A549 (cell line): ENCODE measurements around the gene TXNRD2.

ENCODE experiments used
- CHD2 ChIP-seq: fragments of 150-350 bp; IDR thresholded peaks from 2 replicates; pipeline ENCODE4 v1.6.1; 2014; ENCODE audit warnings: low read length; ENCODE audit not compliant: partially characterized antibody
- CHD4 ChIP-seq: fragments of 200-600 bp; sonication (generic); IDR thresholded peaks from 2 replicates; pipeline ENCODE4 v1.6.1; 2016; ENCODE audit warnings: antibody characterized with exemption, mild to moderate bottlenecking, borderline replicate concordance
- EHF ChIP-seq: fragments of 250-450 bp; sonication (Bioruptor Pico); IDR thresholded peaks from 2 replicates; pipeline ENCODE4 v1.5.0; 2020; ENCODE audit warnings: mild to moderate bottlenecking
- HDAC2 ChIP-seq: fragments of 200-600 bp; sonication (generic); IDR thresholded peaks from 2 replicates; pipeline ENCODE4 v1.6.1; 2016
- JUNB ChIP-seq: fragments of >200 bp; sonication (Bioruptor Twin); formaldehyde crosslinking; IDR thresholded peaks from 2 replicates; pipeline ENCODE4 v1.6.1; 2016
- KDM5A ChIP-seq: fragments of 200-600 bp; sonication (generic); IDR thresholded peaks from 2 replicates; pipeline ENCODE4 v1.6.1; 2016; ENCODE audit warnings: antibody characterized with exemption, mild to moderate bottlenecking
- POLR2A ChIP-seq: IDR thresholded peaks from 2 replicates; pipeline ENCODE4 v1.6.1; 2012; ENCODE audit warnings: mild to moderate bottlenecking, low read length
- RAD21 ChIP-seq, 2 experiments: fragments of >200 bp in 1 of 2; sonication (Bioruptor Twin) in 1 of 2; formaldehyde crosslinking in 1 of 2; IDR thresholded peaks in 1 of 2; conservative IDR thresholded peaks in 1 of 2; 2 replicates in 1 of 2; 3 replicates in 1 of 2; pipeline ENCODE4 v1.6.1; 2012 to 2018; ENCODE audit warnings: inconsistent platforms in 1 of 2
- SMC3 ChIP-seq: fragments of >200 bp; sonication (Bioruptor Twin); formaldehyde crosslinking; IDR thresholded peaks from 3 replicates; pipeline ENCODE4 v1.6.1; 2018; ENCODE audit warnings: inconsistent platforms
- ZFP36 ChIP-seq: fragments of 450-650 bp; IDR thresholded peaks from 2 replicates; pipeline ENCODE4 v1.6.1; 2014; ENCODE audit warnings: borderline replicate concordance; ENCODE audit not compliant: partially characterized antibody
- TF ChIP-seq, protein P1 (sequence below): fragments of >200 bp; sonication (Bioruptor Twin); formaldehyde crosslinking; IDR thresholded peaks from 3 replicates; pipeline ENCODE4 v1.5.1; 2016
- TF ChIP-seq, protein P2 (sequence below): fragments of 450-650 bp; IDR thresholded peaks from 2 replicates; pipeline ENCODE4 v1.6.1; 2014; ENCODE audit warnings: antibody characterized with exemption
- TF ChIP-seq, protein P3 (sequence below): IDR thresholded peaks from 2 replicates; pipeline ENCODE4 v1.6.1; 2012
- TF ChIP-seq, protein P4 (sequence below): fragments of 200-600 bp; sonication (generic); IDR thresholded peaks from 2 replicates; pipeline ENCODE4 v1.6.1; 2016; ENCODE audit warnings: antibody characterized with exemption, mild to moderate bottlenecking, moderate library complexity

DNA sequence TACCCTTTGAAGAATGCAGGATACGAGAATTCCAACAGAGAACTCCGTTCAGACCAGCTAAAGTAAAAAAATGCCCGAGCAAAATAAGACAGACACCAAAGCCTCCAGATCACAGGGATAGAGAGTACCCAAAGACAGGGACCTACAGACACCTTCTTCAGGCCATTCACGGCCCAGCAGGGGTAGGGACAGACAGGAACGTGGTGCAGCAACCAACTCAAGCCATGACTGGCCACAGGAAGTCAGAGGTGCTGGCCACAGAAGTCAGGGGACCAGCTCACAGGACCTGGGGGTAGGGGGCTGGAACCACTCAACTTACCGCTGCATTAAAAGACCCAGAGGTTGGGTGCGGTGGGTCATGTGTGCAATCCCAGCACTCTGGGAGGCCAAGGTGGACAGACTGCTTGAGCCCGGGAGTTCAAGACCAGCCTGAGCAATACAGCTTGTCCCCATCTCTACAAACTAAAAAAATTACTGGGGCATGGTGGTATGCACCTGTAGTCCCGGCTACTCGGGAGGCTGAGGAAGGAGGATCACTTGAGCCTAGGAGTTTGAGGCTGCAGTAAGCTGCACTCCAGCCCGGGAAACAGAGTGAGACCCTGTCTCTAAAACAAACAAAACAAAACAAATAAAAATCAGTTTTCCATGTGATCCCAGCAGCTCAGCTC is 39.9 kb downstream of the TXNRD2 start:
- TF ChIP-seq, protein P1, sequence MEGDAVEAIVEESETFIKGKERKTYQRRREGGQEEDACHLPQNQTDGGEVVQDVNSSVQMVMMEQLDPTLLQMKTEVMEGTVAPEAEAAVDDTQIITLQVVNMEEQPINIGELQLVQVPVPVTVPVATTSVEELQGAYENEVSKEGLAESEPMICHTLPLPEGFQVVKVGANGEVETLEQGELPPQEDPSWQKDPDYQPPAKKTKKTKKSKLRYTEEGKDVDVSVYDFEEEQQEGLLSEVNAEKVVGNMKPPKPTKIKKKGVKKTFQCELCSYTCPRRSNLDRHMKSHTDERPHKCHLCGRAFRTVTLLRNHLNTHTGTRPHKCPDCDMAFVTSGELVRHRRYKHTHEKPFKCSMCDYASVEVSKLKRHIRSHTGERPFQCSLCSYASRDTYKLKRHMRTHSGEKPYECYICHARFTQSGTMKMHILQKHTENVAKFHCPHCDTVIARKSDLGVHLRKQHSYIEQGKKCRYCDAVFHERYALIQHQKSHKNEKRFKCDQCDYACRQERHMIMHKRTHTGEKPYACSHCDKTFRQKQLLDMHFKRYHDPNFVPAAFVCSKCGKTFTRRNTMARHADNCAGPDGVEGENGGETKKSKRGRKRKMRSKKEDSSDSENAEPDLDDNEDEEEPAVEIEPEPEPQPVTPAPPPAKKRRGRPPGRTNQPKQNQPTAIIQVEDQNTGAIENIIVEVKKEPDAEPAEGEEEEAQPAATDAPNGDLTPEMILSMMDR = no peak
- no peak for TF ChIP-seq ZFP36
- TF ChIP-seq EHF (CRISPR knock-in tag) = no peak
- TF ChIP-seq JUNB = no peak
- TF ChIP-seq, protein P2, sequence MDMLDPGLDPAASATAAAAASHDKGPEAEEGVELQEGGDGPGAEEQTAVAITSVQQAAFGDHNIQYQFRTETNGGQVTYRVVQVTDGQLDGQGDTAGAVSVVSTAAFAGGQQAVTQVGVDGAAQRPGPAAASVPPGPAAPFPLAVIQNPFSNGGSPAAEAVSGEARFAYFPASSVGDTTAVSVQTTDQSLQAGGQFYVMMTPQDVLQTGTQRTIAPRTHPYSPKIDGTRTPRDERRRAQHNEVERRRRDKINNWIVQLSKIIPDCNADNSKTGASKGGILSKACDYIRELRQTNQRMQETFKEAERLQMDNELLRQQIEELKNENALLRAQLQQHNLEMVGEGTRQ = no peak
- no peak for TF ChIP-seq CHD2
- TF ChIP-seq, protein P3, sequence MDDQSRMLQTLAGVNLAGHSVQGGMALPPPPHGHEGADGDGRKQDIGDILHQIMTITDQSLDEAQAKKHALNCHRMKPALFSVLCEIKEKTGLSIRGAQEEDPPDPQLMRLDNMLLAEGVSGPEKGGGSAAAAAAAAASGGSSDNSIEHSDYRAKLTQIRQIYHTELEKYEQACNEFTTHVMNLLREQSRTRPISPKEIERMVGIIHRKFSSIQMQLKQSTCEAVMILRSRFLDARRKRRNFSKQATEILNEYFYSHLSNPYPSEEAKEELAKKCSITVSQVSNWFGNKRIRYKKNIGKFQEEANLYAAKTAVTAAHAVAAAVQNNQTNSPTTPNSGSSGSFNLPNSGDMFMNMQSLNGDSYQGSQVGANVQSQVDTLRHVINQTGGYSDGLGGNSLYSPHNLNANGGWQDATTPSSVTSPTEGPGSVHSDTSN = no peak
- no peak for TF ChIP-seq RAD21 (conservative IDR thresholded peaks at IDR 0.05 in 1 of 2, IDR thresholded peaks at IDR 0.05 in 1 of 2)
- TF ChIP-seq POLR2A = no peak
- no peak for TF ChIP-seq KDM5A
- TF ChIP-seq, protein P4, sequence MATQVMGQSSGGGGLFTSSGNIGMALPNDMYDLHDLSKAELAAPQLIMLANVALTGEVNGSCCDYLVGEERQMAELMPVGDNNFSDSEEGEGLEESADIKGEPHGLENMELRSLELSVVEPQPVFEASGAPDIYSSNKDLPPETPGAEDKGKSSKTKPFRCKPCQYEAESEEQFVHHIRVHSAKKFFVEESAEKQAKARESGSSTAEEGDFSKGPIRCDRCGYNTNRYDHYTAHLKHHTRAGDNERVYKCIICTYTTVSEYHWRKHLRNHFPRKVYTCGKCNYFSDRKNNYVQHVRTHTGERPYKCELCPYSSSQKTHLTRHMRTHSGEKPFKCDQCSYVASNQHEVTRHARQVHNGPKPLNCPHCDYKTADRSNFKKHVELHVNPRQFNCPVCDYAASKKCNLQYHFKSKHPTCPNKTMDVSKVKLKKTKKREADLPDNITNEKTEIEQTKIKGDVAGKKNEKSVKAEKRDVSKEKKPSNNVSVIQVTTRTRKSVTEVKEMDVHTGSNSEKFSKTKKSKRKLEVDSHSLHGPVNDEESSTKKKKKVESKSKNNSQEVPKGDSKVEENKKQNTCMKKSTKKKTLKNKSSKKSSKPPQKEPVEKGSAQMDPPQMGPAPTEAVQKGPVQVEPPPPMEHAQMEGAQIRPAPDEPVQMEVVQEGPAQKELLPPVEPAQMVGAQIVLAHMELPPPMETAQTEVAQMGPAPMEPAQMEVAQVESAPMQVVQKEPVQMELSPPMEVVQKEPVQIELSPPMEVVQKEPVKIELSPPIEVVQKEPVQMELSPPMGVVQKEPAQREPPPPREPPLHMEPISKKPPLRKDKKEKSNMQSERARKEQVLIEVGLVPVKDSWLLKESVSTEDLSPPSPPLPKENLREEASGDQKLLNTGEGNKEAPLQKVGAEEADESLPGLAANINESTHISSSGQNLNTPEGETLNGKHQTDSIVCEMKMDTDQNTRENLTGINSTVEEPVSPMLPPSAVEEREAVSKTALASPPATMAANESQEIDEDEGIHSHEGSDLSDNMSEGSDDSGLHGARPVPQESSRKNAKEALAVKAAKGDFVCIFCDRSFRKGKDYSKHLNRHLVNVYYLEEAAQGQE = no peak
- TF ChIP-seq SMC3 = no peak
- no peak for TF ChIP-seq HDAC2
- TF ChIP-seq CHD4 = no peak
